ENCODE data around the gene LRRK1. TPM values are rescaled to one million over a fixed set of nuclear protein-coding genes. Genes with fewer than 3 reads are reported as not detected.

The LRRK1 gene
- total and polyA plus RNA-seq, 2 experiments from 2014 or later: 6.2 to 6.4 TPM

GRCh38 chr15:101066501-101067408 lies 147.6 kb downstream of the LRRK1 start:
- no peaks in the 10 kb centered on the region for H3K27me3 ChIP-seq (replicated peaks; ENCODE audit: insufficient read depth)
- H3K9ac ChIP-seq: no peak overlapping the region
- no peak for DNase-seq
- no peak overlapping the region for H3K4me3 ChIP-seq
- no peak for TF ChIP-seq EZH2phosphoT487 (IDR thresholded peaks at IDR 0.05; ENCODE audit: insufficient read depth, low read depth)
- TF ChIP-seq EZH2 (IDR thresholded peaks at IDR 0.05; ENCODE audit: insufficient read depth, poor library complexity, severe bottlenecking): no peak
- no peak overlapping the region for H3K4me2 ChIP-seq (ENCODE audit: unreplicated experiment)
- H3K4me1 ChIP-seq (ENCODE audit: insufficient read depth): peaks cover 11% of the 10 kb centered on the region
- no peak overlapping the region for H2AFZ ChIP-seq
- no peaks in the 10 kb centered on the region for H3K9me2 ChIP-seq (ENCODE audit: insufficient read depth)
- H3K9me3 ChIP-seq (ENCODE audit: low read depth): no peaks in the 10 kb centered on the region
- no peaks in the 10 kb centered on the region for H3K79me2 ChIP-seq (ENCODE audit: insufficient read depth)
- H3K36me3 ChIP-seq (ENCODE audit: low read depth): no peaks in the 10 kb centered on the region
- H4K20me1 ChIP-seq (ENCODE audit: insufficient read depth): no peaks in the 10 kb centered on the region
- in situ Hi-C loops (cut with MboI): no loop called here
- WGBS, 2 experiments (ENCODE audit: low coverage in 1 of 2, low lambda C conversion rate in 2 of 2, missing lambda C conversion rate in 2 of 2): 95 to 97% methylated on average over 26 of the region's 26 CpGs
- no peak overlapping the region for H3K27ac ChIP-seq
- peaks cover 17% of the 10 kb centered on the region for H3F3A ChIP-seq (ENCODE audit: insufficient read depth)

- H3K4me2 ChIP-seq (ENCODE audit: unreplicated experiment): no peak overlapping the region
- no peaks in the 10 kb centered on the region for H3K9me2 ChIP-seq (ENCODE audit: insufficient read depth)
- H3K27ac ChIP-seq: no peak overlapping the region
- no peak overlapping the region for H2AFZ ChIP-seq
- no peak overlapping the region for H3K9ac ChIP-seq
- no peaks in the 10 kb centered on the region for H3K36me3 ChIP-seq (ENCODE audit: low read depth)
- H3K4me3 ChIP-seq: no peak overlapping the region
- H3F3A ChIP-seq (ENCODE audit: insufficient read depth): peaks cover 17% of the 10 kb centered on the region
- no peaks in the 10 kb centered on the region for H3K9me3 ChIP-seq (ENCODE audit: low read depth)
- H3K27me3 ChIP-seq (replicated peaks; ENCODE audit: insufficient read depth): no peaks in the 10 kb centered on the region
- in situ Hi-C loops (cut with MboI): no loop called here
- 85 to 90% methylated on average over 13 to 14 of the region's 14 CpGs for WGBS, 2 experiments (ENCODE audit: low coverage in 1 of 2, low lambda C conversion rate in 2 of 2, missing lambda C conversion rate in 2 of 2)
- TF ChIP-seq EZH2 (IDR thresholded peaks at IDR 0.05; ENCODE audit: insufficient read depth, poor library complexity, severe bottlenecking) (no peak), EZH2phosphoT487 (IDR thresholded peaks at IDR 0.05; ENCODE audit: insufficient read depth, low read depth) (no peak)
- peaks cover 11% of the 10 kb centered on the region for H3K4me1 ChIP-seq (ENCODE audit: insufficient read depth)
- no peak for DNase-seq
- H3K79me2 ChIP-seq (ENCODE audit: insufficient read depth): no peaks in the 10 kb centered on the region
- no peaks in the 10 kb centered on the region for H4K20me1 ChIP-seq (ENCODE audit: insufficient read depth)
Measured at GRCh38 chr15:101067660-101068522, 148.7 kb downstream of the LRRK1 start.

DNA sequence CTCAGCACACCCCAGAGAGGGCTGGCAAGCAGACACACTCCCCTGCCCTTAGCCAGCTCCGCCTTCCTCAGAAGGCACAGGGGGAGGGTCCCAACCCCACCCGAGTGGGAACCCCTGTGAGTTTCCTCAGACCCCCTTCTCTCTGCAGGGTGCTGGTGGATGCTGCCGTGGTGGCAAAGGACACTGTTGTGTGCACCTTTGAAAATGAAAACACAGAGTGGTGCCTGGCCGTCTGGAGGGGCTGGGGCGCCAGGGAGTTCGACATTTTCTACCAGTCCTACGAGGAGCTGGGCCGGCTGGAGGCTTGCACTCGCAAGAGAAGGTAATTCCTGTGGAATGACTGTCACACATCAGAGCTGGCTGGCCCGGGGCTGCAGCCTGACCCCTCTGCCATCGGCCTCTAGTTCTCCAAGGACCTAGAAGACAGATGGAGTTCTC lies 149.4 kb downstream of the LRRK1 start:
- H4K20me1 ChIP-seq (ENCODE audit: insufficient read depth): no peaks in the 10 kb centered on the region
- in situ Hi-C loops (cut with MboI): no loop called here
- no peaks in the 10 kb centered on the region for H3K27me3 ChIP-seq (replicated peaks; ENCODE audit: insufficient read depth)
- H3K4me3 ChIP-seq: no peak overlapping the region
- H3K9ac ChIP-seq: no peak overlapping the region
- no peaks in the 10 kb centered on the region for H3K9me3 ChIP-seq (ENCODE audit: low read depth)
- 91 to 96% methylated on average over 11 of the region's 11 CpGs for WGBS, 2 experiments (ENCODE audit: low coverage in 1 of 2, low lambda C conversion rate in 2 of 2, missing lambda C conversion rate in 2 of 2)
- H3K27ac ChIP-seq: no peak overlapping the region
- DNase-seq: no peak
- no peaks in the 10 kb centered on the region for H3K79me2 ChIP-seq (ENCODE audit: insufficient read depth)
- H3K4me1 ChIP-seq (ENCODE audit: insufficient read depth): peaks cover 11% of the 10 kb centered on the region
- no peaks in the 10 kb centered on the region for H3K36me3 ChIP-seq (ENCODE audit: low read depth)
- H3K9me2 ChIP-seq (ENCODE audit: insufficient read depth): no peaks in the 10 kb centered on the region
- H3F3A ChIP-seq (ENCODE audit: insufficient read depth): peaks cover 17% of the 10 kb centered on the region
- no peak overlapping the region for H3K4me2 ChIP-seq (ENCODE audit: unreplicated experiment)
- no peak overlapping the region for H2AFZ ChIP-seq
- TF ChIP-seq EZH2phosphoT487 (IDR thresholded peaks at IDR 0.05; ENCODE audit: insufficient read depth, low read depth): no peak
- TF ChIP-seq EZH2 (IDR thresholded peaks at IDR 0.05; ENCODE audit: insufficient read depth, poor library complexity, severe bottlenecking): no peak

GRCh38 chr15:101068961-101069653 lies 149.9 kb downstream of the LRRK1 start:
- Histone ChIP-seq H2AFZ (no peak overlapping the region), H3K9me3 (ENCODE audit: low read depth) (no peaks in the 10 kb centered on the region), H3K4me3 (no peak overlapping the region), H3K9me2 (ENCODE audit: insufficient read depth) (no peaks in the 10 kb centered on the region), H3K36me3 (ENCODE audit: low read depth) (no peaks in the 10 kb centered on the region), H3K27ac (no peak overlapping the region), H3K79me2 (ENCODE audit: insufficient read depth) (no peaks in the 10 kb centered on the region), H3K27me3 (replicated peaks; ENCODE audit: insufficient read depth) (no peaks in the 10 kb centered on the region), H3K4me2 (ENCODE audit: unreplicated experiment) (no peak overlapping the region), H3F3A (ENCODE audit: insufficient read depth) (peaks cover 17% of the 10 kb centered on the region), H3K9ac (no peak overlapping the region), H3K4me1 (ENCODE audit: insufficient read depth) (peaks cover 11% of the 10 kb centered on the region), H4K20me1 (ENCODE audit: insufficient read depth) (no peaks in the 10 kb centered on the region)
- DNase-seq: peak; percentile 16
- 78 to 81% methylated on average over 15 of the region's 15 CpGs for WGBS, 2 experiments (ENCODE audit: low coverage in 1 of 2, low lambda C conversion rate in 2 of 2, missing lambda C conversion rate in 2 of 2)
- TF ChIP-seq EZH2phosphoT487 (IDR thresholded peaks at IDR 0.05; ENCODE audit: insufficient read depth, low read depth): no peak
- in situ Hi-C loops (cut with MboI): no loop called here
